Posterior vena cava (tissue), 2 donors: ENCODE results near the gene SGO1. TPM values are rescaled to one million over a fixed set of nuclear protein-coding genes. Genes with fewer than 3 reads are reported as not detected.

Experiments
- microRNA-seq, 2 donors: library from miRNA; unstranded; fragments of <30 nt; microRNA quantifications; one replicate each; pipeline ENCODE4 v1.2.0, GENCODE V29; 2020 to 2021; ENCODE audit warnings: borderline microRNAs expressed in 2 of 2
- total RNA-seq, 2 donors: library from RNA; stranded (reverse); fragmentation: NEBNext Ultra II Directional; extraction: Animal tissue kit (Norgen Biotek cat#: 25700); gene quantifications; one replicate each; pipeline ENCODE4 v1.2.1, GENCODE V29; 2021
- donor health status: DM: yes; HTN: yes; CAD: no.
- donor health status: DM: yes; HTN: yes; CAD: no.

SGO1 gene
- total RNA-seq, 2 donors from 2014 or later = 0.19 to 0.23 TPM

Small RNA genes within 50 kb of the gene (microRNA-seq; reads per million reads assigned to microRNA genes)
- gene MIR3135A = 0 reads per million in 2 donors

Other genes starting within 250 kb of the SGO1 start
- 10 to 100 TPM; 52.8 to 72.2 TPM for gene RAB5A, start 239.1 kb downstream of the SGO1 start, total RNA-seq
- gene PP2D1, start 173.9 kb downstream of the SGO1 start, total RNA-seq = not detected
- 10 to 100 TPM; 31.7 to 37.1 TPM for gene KAT2B, start 145.8 kb downstream of the SGO1 start, total RNA-seq